HL-60 (cell line): ENCODE data around the gene COL6A2.

ENCODE experiments used
- CTCF ChIP-seq: IDR thresholded peaks from one replicate; pipeline ENCODE4 v1.5.1; 2011; ENCODE audit warnings: low read length, control low read depth, inconsistent platforms; ENCODE audit not compliant: insufficient read depth
- GABPA ChIP-seq: IDR thresholded peaks from 2 replicates; pipeline ENCODE4 v1.6.1; 2012; ENCODE audit warnings: low read depth
- POLR2AphosphoS5 ChIP-seq: IDR thresholded peaks from 2 replicates; pipeline ENCODE4 v1.6.1; 2012; ENCODE audit warnings: low read depth
- REST ChIP-seq: IDR thresholded peaks from 2 replicates; pipeline ENCODE4 v1.6.1; 2012; ENCODE audit warnings: low read depth; ENCODE audit not compliant: insufficient replicate concordance

- TF ChIP-seq POLR2AphosphoS5 (no peak), CTCF (no peak), GABPA (no peak), REST (no peak)
These were observed 5.7 kb upstream of the COL6A2 start for GRCh38 chr21:46092026-46092764.
